Ectodermal cell (in vitro differentiated cells): Measurements from ENCODE around the gene ZSWIM6.

Experiments used
- H3K27ac ChIP-seq: 2 replicates; pipeline ENCODE4 v1.7.0; 2013; ENCODE audit warnings: mild to moderate bottlenecking, low read depth, low read length; ENCODE audit not compliant: insufficient read depth, poor library complexity, severe bottlenecking
- H3K27me3 ChIP-seq: 2 replicates; pipeline ENCODE4 v1.7.0; 2013; ENCODE audit warnings: mild to moderate bottlenecking, low read length; ENCODE audit not compliant: insufficient read depth, control insufficient read depth, poor library complexity, severe bottlenecking
- H3K36me3 ChIP-seq: one replicate; pipeline ENCODE4 v1.7.0; 2013; ENCODE audit warnings: low read length; ENCODE audit not compliant: control insufficient read depth, insufficient read depth
- H3K4me1 ChIP-seq: one replicate; pipeline ENCODE4 v1.7.0; 2013; ENCODE audit warnings: low read length; ENCODE audit not compliant: control insufficient read depth, insufficient read depth
- H3K4me3 ChIP-seq: 2 replicates; pipeline ENCODE4 v1.7.0; 2013; ENCODE audit warnings: low read depth, low read length, control low read depth; ENCODE audit not compliant: insufficient read depth
- H3K9me3 ChIP-seq: 2 replicates; pipeline ENCODE4 v1.7.0; 2013; ENCODE audit warnings: mild to moderate bottlenecking, low read length, moderate library complexity; ENCODE audit not compliant: control insufficient read depth
- WGBS, 2 experiments: methylation state at CpG; one replicate each; pipeline ENCODE4 v1.1.7; 2013; ENCODE audit warnings: missing lambda C conversion rate in 2 of 2; 5-methylcytosine and 5-hydroxymethylcytosine counted together

The ZSWIM6 gene

DNA sequence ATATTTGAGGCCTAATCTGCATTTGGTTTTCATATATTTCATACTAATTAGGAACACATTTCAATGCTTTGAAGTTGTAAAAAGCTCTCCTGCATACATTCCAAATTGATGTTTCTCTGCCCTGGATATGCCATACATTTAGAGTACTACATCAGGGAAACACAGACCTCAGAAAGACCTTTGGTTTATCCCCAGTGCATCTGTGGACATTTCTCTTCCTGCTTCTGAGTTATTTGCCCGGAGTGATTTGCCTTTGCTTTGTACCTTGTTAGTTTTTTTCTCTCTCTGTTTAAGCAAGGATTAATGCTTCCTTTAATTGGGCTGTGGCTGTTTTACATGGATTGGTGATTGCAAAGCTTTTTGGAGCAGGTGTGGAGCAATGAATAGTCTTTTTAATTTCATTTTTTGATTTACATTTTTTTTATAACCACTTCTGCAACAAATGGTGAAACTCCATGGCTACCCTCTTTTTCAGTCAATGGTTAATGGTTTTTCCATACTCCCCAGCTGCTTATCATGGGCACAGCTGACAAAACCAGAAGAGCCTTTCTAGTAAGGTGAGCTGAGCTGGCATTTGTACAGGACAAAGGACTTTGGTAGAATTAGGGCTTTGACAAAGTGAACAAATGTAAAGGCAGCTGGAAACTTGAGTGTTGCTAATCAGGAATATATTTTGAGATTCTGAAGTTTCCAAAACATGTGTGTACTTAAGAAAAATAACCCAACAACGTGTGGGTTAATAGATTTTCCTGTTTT lies 54.2 kb downstream of the ZSWIM6 start:
- no peaks in the 10 kb centered on the region for H3K36me3 ChIP-seq
- H3K27me3 ChIP-seq: no peaks in the 10 kb centered on the region
- WGBS, 2 experiments: 95 to 98% methylated on average over 2 of the region's 2 CpGs
- peaks cover 11% of the 10 kb centered on the region for H3K4me1 ChIP-seq
- H3K27ac ChIP-seq: peak overlapping the region; percentile 36
- no peak overlapping the region for H3K4me3 ChIP-seq
- H3K9me3 ChIP-seq: no peaks in the 10 kb centered on the region

DNA sequence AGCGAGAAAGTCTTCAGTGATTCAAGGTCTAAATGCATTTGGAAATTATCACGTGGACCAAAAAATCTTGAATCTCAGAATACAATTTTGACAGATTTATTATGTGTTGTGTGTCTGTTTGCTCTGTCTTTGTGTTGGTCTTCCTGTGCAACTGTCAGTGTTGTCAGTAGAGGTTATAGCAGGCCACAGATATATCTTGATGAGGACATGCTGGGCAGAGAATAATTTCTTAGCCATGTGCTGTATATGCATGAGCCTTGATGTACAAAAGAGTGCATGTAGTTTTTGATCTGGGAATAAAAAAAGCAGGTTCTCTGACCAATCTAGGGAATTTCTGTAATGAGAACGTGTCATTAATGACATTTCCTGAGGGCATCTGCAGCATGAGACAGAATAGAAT lies 57.6 kb downstream of the ZSWIM6 start:
- Histone ChIP-seq H3K27ac (no peak overlapping the region), H3K27me3 (no peaks in the 10 kb centered on the region), H3K4me3 (no peak overlapping the region), H3K4me1 (peaks cover 11% of the 10 kb centered on the region), H3K36me3 (no peaks in the 10 kb centered on the region), H3K9me3 (no peaks in the 10 kb centered on the region)
- 92 to 93% methylated on average over 3 of the region's 3 CpGs for WGBS, 2 experiments

DNA sequence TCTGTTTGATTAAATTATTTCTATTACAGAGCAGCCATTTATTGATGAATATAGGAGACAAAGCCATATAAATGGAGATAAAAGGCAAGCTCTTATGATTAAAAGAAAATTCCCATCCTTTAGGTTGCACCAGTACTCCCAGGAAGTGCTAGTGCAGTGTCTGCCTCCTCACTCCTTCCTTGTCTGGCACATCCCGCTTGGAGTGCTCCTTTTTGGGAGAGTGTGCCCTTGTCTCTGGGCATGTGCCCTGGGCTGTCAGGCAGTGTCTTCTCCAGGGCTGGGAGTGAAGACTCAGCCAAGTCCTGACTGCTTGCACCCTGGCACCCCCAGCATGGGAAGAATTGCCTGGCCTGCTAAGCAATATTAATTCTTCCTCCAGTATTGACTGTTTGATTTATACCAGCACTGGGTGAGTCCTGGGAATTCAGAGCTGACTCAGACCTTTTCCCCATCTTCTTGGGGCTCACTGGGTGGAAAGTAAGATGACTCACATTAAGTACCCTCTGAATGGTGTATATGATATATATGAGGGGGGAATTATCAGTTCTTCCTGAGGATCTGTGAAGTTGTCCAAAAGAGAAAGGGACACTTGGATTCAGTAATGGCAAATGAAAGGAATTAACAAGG lies 62.1 kb downstream of the ZSWIM6 start:
- peaks cover 3% of the 10 kb centered on the region for H3K36me3 ChIP-seq
- H3K27ac ChIP-seq: no peak overlapping the region
- 88 to 94% methylated on average over 1 of the region's 1 CpG for WGBS, 2 experiments
- no peaks in the 10 kb centered on the region for H3K4me1 ChIP-seq
- no peak overlapping the region for H3K4me3 ChIP-seq
- H3K9me3 ChIP-seq: no peaks in the 10 kb centered on the region
- no peaks in the 10 kb centered on the region for H3K27me3 ChIP-seq

- H3K27me3 ChIP-seq: no peaks in the 10 kb centered on the region
- no peak overlapping the region for H3K4me3 ChIP-seq
- 95 to 97% methylated on average over 2 of the region's 2 CpGs for WGBS, 2 experiments
- H3K9me3 ChIP-seq: no peaks in the 10 kb centered on the region
- no peaks in the 10 kb centered on the region for H3K4me1 ChIP-seq
- H3K36me3 ChIP-seq: peaks cover 3% of the 10 kb centered on the region
- no peak overlapping the region for H3K27ac ChIP-seq
Observed at GRCh38 chr5:61394793-61395192, 62.7 kb downstream of the ZSWIM6 start.

DNA sequence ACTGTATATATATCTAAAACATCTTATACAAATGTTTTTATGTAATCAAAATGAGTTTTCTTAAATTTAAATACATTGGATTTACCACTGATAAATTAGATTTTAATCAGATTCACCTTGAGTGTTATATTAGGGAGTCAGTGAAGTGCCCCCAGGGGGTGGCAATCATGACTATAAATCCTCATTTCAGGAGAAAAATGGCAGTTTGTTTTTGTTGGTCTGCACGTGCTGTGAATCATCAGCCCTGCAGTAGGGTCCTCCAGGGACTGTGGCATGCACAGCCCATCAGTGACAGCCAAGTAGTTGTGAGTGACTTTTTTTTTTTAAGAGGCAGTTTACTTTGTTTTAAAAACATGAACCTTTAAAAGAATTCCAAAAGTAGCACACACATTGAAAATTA lies 65.2 kb downstream of the ZSWIM6 start:
- Histone ChIP-seq H3K9me3 (no peaks in the 10 kb centered on the region), H3K27ac (no peak overlapping the region), H3K27me3 (no peaks in the 10 kb centered on the region), H3K4me1 (peaks cover 5% of the 10 kb centered on the region), H3K36me3 (peaks cover 3% of the 10 kb centered on the region), H3K4me3 (no peak overlapping the region)
- 68 to 81% methylated on average over 1 of the region's 1 CpG for WGBS, 2 experiments

- H3K4me3 ChIP-seq: no peak overlapping the region
- 89 to 92% methylated on average over 2 of the region's 2 CpGs for WGBS, 2 experiments
- peaks cover 5% of the 10 kb centered on the region for H3K4me1 ChIP-seq
- no peaks in the 10 kb centered on the region for H3K27me3 ChIP-seq
- no peaks in the 10 kb centered on the region for H3K9me3 ChIP-seq
- no peak overlapping the region for H3K27ac ChIP-seq
- H3K36me3 ChIP-seq: peaks cover 3% of the 10 kb centered on the region
Observed at GRCh38 chr5:61397937-61398336, 65.9 kb downstream of the ZSWIM6 start.

GRCh38 chr5:61398440-61398839 lies 66.4 kb downstream of the ZSWIM6 start:
- Histone ChIP-seq H3K36me3 (peaks cover 3% of the 10 kb centered on the region), H3K4me1 (peaks cover 5% of the 10 kb centered on the region)
- 99 to 100% methylated on average over 4 of the region's 4 CpGs for WGBS, 2 experiments

GRCh38 chr5:61399679-61400078 lies 67.6 kb downstream of the ZSWIM6 start:
- Histone ChIP-seq H3K27ac (no peak overlapping the region), H3K27me3 (no peaks in the 10 kb centered on the region), H3K9me3 (no peaks in the 10 kb centered on the region), H3K4me1 (peaks cover 5% of the 10 kb centered on the region), H3K4me3 (no peak overlapping the region), H3K36me3 (peaks cover 3% of the 10 kb centered on the region)
- WGBS, 2 experiments: 94 to 96% methylated on average over 5 of the region's 5 CpGs

More at GRCh38 chr5:61398440-61398839, 66.4 kb downstream of the ZSWIM6 start:
- Histone ChIP-seq H3K9me3 (no peaks in the 10 kb centered on the region), H3K4me3 (no peak overlapping the region), H3K27me3 (no peaks in the 10 kb centered on the region), H3K27ac (no peak overlapping the region)

- no peak overlapping the region for H3K27ac ChIP-seq
- peaks cover 3% of the 10 kb centered on the region for H3K36me3 ChIP-seq
Observed at GRCh38 chr5:61401726-61402125, 69.7 kb downstream of the ZSWIM6 start.

DNA sequence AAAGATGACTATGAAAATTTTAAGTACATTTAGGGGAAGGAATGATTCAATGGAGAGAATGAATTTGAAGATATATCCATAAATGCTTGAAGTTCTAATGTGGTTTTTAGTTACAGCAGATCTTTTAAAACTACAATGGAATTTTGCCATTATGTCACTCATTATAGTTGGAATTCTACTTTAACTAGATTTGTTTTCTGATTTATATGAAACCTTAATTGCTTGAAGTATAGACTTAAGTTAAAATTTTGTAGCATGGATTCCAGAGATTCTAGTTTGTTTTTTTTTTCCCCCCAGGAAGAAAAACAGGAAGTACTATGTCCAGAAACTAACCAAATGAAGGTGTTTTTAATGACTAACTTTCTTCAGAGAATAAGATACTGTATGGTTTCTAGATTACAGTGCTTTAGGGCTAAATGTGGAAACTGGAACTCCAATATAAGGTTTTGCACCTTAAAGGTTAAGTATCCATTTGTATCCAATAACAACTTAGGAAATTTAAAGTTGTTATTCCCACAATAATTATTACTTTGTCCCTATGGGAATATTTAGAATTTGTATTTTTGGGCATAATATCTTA lies 70.3 kb downstream of the ZSWIM6 start:
- no peak overlapping the region for H3K27ac ChIP-seq

More at GRCh38 chr5:61401726-61402125, 69.7 kb downstream of the ZSWIM6 start:
- Histone ChIP-seq H3K4me1 (peaks cover 5% of the 10 kb centered on the region), H3K27me3 (no peaks in the 10 kb centered on the region), H3K9me3 (no peaks in the 10 kb centered on the region), H3K4me3 (no peak overlapping the region)

More for the DNA sequence above, 70.3 kb downstream of the ZSWIM6 start:
- Histone ChIP-seq H3K9me3 (no peaks in the 10 kb centered on the region), H3K27me3 (no peaks in the 10 kb centered on the region), H3K4me3 (no peak overlapping the region), H3K36me3 (peaks cover 3% of the 10 kb centered on the region), H3K4me1 (peaks cover 5% of the 10 kb centered on the region)
